GM19238 (cell line): Measurements from ENCODE around the gene HSD11B1.

Experiments
- DNase-seq: peaks from one replicate; pipeline ENCODE4 v3.0.0; 2011; ENCODE audit warnings: low spot score; ENCODE audit not compliant: insufficient read length

The HSD11B1 gene

DNA sequence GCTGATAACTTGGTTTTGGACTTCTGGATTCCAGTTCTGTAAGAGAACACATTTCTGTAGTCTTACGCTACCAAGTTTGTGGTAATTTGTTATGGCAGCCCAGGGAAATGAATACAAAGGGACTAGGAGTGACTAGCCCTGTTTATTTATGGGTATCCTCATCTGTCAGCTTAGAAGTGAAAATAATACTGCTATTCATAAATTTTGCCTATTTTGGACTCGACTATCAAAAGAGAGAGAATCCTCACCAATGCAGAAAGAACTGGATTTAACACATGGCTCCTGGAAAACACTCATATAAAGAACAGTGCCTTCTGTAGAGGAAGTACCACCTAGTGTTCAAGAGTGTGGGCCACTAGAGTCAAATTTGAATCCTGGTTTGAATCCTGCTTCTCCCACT, 22.6 kb downstream of the HSD11B1 start:
- DNase-seq: no peak

- no peak for DNase-seq
Observed at GRCh38 chr1:209727785-209728184, 23.1 kb downstream of the HSD11B1 start.

- no peak for DNase-seq
Observed at GRCh38 chr1:209728466-209728865, 23.8 kb downstream of the HSD11B1 start.

DNA sequence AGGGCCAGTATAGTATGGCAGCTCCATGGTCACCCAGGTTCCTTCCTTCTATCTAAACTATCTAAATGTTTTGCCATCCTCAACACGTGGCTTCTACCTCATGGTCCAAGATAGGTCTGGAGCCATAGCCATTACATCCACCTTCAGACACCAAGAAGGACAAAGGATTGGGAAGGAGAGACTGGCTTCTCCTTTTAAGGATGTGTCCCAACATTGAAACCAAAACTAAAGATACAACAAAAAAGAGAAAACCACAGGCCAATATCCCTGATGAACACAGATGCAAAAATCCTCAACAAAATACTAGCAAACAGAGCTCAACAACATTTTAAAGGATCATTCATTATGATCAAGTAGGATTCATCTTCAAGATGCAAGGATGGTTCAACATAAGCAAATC, 24.8 kb downstream of the HSD11B1 start:
- no peak for DNase-seq

GRCh38 chr1:209732725-209733124, 28.1 kb downstream of the HSD11B1 start:
- DNase-seq: no peak

DNA sequence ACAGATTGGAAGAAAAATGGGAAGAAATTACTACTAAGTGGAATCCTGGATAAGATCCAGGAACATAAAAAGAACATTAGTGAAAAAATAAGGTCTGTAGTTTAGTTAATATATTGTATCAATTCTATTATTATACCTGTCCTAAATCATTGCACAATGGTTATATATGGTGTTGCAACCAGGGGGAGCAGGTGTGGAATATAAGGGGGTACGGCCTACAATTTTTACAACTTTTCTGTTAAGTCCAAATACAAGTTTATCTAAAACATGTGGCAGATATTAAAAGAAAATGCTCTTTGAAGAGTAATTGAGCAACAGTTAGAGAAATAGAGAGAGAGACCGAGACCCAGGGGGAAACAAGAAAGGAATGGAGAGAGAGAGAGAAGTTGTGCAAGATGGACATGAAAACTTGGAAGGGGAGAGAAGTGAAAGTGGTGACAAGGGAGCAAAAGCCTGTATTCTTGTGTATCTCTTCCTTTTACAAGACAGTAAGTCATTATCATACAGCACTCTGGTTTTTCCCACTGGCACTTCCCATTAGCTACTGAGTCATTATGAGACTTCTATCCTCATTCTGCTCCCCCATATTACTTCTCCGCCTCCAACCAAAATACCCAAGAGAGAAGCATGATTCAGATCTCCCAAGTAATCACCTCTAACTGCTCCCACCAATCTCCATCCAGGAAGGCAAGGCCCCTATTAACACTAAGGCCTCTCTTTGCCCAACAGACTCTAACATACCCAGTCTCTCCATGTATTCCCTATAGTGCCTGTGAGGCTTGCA, 29.0 kb downstream of the HSD11B1 start:
- DNase-seq: no peak

DNA sequence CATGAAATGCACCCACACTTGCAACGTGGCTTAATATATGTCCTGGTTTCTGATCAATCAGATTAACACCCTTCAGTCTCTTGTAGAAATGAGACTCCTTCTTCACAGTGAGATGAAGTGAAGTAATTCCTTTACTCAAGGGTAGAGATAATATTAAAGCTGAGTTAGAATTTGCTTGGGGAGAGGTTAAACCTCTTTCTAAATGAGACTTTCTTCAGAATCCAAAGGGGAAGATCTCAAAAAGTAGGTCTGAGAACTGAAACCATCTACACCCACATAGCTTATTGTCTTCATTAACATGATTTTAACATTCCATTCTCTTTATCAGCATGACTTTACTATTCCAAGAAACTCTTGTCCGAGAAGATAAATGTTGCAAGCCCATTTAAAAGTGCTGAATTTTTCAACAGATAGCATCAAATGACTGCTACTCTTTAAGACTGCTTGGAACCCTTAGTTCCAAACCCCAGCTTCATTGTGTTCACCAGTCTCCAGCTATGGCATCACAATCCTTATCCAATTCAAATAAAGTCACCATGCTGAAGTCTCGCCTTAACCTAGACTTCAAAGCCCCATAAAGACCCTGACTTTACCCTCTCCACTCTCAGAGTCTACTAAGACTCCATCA, 32.0 kb downstream of the HSD11B1 start:
- DNase-seq: no peak

DNA sequence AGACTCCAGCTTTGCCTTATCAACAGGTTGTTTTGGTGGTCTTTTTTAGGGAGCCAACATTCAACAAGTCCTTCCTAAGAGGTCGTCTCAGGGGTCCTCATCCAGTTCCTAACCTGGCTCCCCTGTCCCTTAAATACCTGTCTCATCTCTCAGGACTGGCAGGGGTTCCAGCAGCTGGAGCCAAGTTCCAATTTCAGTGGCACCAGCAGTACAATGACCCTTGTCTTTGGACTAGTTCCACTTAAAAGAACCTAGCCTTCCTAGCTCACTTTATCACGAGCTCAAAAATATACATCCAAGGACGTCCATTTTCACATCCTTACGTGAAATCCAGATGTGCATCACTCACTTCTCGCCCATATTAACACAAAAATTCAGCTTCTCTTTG, 32.5 kb downstream of the HSD11B1 start:
- no peak for DNase-seq

- DNase-seq: no peak
Observed at GRCh38 chr1:209738270-209738669, 33.6 kb downstream of the HSD11B1 start.

DNA sequence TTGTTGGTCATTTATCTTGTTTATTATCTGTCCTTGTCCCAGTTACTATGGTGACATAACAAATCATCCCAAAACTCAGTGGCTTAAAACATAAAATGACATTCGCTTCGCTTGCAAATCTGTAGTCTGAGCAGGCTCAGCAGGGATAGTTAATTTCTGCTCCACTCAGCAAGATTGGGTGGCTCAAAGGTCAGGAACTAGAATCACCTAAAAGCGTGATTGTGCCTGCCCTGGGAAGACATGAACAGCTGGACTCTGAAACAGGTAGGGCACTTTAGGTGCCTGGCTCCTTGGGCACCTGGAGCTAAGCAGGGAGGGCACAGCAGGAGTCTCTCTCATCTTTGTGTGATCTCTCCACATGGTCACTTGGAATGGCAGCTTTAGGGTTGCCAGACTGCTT, 36.5 kb downstream of the HSD11B1 start:
- no peak for DNase-seq

GRCh38 chr1:209741889-209742288, 37.2 kb downstream of the HSD11B1 start:
- DNase-seq: no peak

GRCh38 chr1:209742409-209743144, 37.9 kb downstream of the HSD11B1 start:
- DNase-seq: no peak

GRCh38 chr1:209743145-209743482, 38.5 kb downstream of the HSD11B1 start:
- DNase-seq: no peak

DNA sequence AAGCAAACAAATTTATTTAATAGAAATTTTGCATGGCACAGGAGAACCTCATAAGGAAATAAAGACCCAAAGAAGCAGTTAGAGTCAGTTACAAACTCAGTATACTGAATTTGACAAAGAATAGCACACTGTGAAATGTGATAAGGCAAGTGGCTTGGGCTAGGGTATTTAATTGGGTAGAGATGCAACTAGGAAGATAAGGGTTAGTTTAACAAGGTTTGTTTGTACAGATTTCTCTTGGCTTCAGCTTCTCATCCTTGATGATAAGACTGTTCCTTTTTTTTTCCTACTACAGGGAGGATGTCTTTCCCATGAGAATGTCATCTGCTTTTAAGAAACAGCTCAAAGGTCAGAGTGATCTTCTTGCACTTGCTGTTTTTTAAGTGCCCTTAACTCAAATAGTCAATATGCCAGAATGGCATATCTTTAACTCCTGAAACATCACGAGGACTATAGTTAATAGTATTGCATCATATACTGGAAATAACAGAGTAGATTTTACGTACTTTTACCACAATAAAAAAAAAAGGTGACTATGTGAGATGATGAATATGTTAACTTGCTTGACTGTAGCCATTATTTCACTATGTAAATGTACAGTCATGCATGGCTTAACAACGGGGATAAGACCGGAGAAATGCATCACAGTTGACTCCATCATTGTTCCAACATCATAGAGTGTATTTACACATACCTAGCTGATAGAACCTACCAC, 42.0 kb downstream of the HSD11B1 start:
- DNase-seq: no peak

DNA sequence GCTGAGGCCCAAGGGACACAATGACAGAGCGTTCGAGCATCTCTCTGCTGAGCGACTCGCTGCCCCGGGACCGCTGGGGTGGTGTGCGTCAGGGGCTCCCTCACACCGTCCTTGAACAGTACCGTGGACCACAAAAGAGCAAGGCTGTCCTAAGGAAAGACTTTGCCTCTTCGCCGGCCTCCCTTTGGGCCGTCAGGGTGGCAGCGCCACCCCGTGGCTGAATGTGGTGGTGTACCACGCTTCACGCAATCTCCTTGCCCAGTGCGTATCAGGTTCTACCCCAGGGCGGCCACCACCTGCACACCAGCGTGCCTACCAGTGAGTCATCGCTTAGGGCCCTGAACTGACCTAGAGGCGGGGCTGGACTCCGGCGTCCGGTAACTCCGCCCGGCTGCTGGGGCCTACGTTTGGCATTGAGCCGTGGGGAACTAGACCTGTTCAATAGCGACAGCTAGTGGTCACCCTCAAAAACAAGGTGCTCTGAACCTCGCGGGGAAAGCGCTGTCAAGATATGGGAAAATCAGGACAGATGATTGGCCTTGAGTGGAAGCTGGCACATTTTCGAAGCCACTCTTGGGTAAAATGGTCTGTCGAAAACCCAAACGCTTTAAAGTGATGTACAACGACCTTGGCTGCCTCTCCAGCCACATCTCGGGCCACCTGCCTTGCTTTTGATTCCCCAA, 43.1 kb downstream of the HSD11B1 start:
- DNase-seq: peak; percentile 61

- DNase-seq: no peak
Observed at GRCh38 chr1:209748620-209749019, 44.0 kb downstream of the HSD11B1 start.

GRCh38 chr1:209749205-209749604, 44.6 kb downstream of the HSD11B1 start:
- DNase-seq: no peak

DNA sequence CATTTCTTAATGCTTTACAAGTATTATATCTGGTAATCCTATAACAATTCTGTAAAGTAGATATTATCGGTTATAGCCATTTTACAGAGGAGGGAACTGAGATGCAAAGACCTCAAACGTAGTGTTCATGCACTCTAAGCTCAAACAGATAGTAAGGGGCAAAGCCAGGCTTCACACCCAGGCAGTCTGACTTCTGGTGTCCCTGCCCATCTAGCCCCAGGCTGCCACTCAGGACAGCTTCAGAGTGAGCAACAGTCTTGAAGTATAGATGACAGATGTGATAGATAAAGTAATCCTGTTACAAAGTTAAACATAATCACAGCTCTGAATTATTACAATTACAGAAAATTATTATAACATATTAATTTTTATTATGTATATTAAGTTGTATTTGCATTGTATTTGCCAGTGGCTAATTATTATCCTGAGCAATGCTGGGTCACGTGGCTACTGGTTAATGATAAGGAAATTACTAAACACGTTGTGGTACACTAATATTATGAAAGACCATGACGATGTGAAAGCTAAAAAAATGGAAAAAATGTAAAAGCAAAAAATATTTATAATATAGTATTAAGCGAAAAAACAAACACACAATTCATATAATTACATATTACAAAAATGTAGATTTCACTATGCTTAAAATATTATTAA, 45.2 kb downstream of the HSD11B1 start:
- no peak for DNase-seq

DNA sequence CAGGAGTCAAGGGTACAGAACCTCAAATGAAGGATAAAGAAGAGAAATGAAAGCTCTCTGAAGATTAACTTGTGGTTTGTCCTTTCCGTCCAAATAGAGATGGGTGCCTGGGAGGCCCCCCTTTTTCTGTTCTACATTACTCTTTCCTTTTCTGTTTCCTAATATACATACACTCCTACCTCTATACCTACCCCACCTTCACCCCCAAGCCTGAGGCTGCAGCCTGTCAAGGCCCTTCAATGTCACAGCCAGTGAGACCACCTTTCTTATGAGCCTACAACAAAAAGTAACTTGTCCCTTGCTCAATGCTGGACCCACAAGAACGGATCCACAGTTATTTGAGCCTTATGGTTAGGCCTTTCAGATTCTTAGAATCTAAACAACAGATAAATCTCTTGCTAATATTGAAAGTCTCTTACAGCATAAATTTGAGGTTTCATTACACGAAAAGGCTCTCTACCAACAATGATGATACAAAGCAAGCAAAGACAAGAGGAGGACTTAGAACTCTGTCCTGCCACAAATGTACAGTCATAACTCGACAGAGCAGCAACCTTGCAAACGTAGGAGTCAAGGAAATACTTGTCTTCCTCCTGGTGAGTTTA, 47.1 kb downstream of the HSD11B1 start:
- DNase-seq: no peak

- no peak for DNase-seq
Observed at GRCh38 chr1:209752890-209753289, 48.2 kb downstream of the HSD11B1 start.
